ENCODE results near the gene PAGE2. TPM values are rescaled to one million over a fixed set of nuclear protein-coding genes. Genes with fewer than 3 reads are reported as not detected.
A peak's percentile ranks its signal among the peaks of the same experiment; 100 is the strongest.

The PAGE2 gene
- total and polyA plus RNA-seq, 2 of the 13 experiments (the other 11 are each of a cell fraction or from before 2014, with no cell fraction given) = not detected

- TF ChIP-seq AHDC1 (CRISPR knock-in tag; IDR thresholded peaks at IDR 0.05; ENCODE audit: borderline replicate concordance) (no peak), ATF6 (CRISPR knock-in tag; conservative IDR thresholded peaks at IDR 0.05) (no peak), CSRNP2 (CRISPR knock-in tag; conservative IDR thresholded peaks at IDR 0.05; ENCODE audit: low read depth) (no peak), ZFP62 (CRISPR knock-in tag; IDR thresholded peaks at IDR 0.05) (no peak), SMC3 (IDR thresholded peaks at IDR 0.05; ENCODE audit: low read length) (peak; percentile 70), TBX3 (IDR thresholded peaks at IDR 0.05; ENCODE audit: borderline replicate concordance) (no peak), PRMT3 (CRISPR knock-in tag; IDR thresholded peaks at IDR 0.05; ENCODE audit: borderline replicate concordance, low read depth) (no peak), SRY (CRISPR knock-in tag; IDR thresholded peaks at IDR 0.05) (no peak), SRSF1 (optimal IDR thresholded peaks at IDR 0.05; ENCODE audit: low read depth, low read length) (no peak), FOSL1 (CRISPR knock-in tag; IDR thresholded peaks at IDR 0.05; ENCODE audit: borderline replicate concordance) (no peak), KLF15 (CRISPR knock-in tag; IDR thresholded peaks at IDR 0.05; ENCODE audit: borderline replicate concordance) (no peak), TCF7L2 (IDR thresholded peaks at IDR 0.05; ENCODE audit: low read depth, low read length) (no peak), STAG1 (CRISPR knock-in tag; IDR thresholded peaks at IDR 0.05) (peak; percentile 83)
These were observed 31.1 kb upstream of the PAGE2 start (continued) for GRCh38 chrX:55057675-55058249.
